Pons (tissue), 1 donor: ENCODE measurements around the gene REEP3.
A peak's percentile ranks its signal among the peaks of the same experiment; 100 is the strongest.
"Not testable (repeated sequence)": the region's sequence is repeated elsewhere in the genome, so short reads cannot be mapped to it uniquely, and the experiment has no call there.

Experiments used
- DNase-seq: peaks from one replicate; pipeline ENCODE4 v3.0.0-alpha.2; 2016; ENCODE audit warnings: low spot score

The REEP3 gene

GRCh38 chr10:63630085-63630930 is 109.1 kb downstream of the REEP3 start:
- peak; percentile 75 for DNase-seq

GRCh38 chr10:63630931-63631680 is 109.9 kb downstream of the REEP3 start:
- DNase-seq: no peak

GRCh38 chr10:63631991-63632390 is 110.8 kb downstream of the REEP3 start:
- DNase-seq: no peak

GRCh38 chr10:63633677-63634487 is 112.7 kb downstream of the REEP3 start:
- peak; percentile 60 for DNase-seq

GRCh38 chr10:63634488-63635065 is 113.4 kb downstream of the REEP3 start:
- DNase-seq: no peak

GRCh38 chr10:63636812-63637211 is 115.6 kb downstream of the REEP3 start:
- no peak for DNase-seq

GRCh38 chr10:63637901-63638327 is 116.7 kb downstream of the REEP3 start:
- no peak for DNase-seq

- no peak for DNase-seq
Observed at GRCh38 chr10:63641366-63641765, 120.2 kb downstream of the REEP3 start.

GRCh38 chr10:63641799-63642198 is 120.6 kb downstream of the REEP3 start:
- DNase-seq: no peak

GRCh38 chr10:63642808-63643207 is 121.6 kb downstream of the REEP3 start:
- DNase-seq: no peak

GRCh38 chr10:63644418-63645142 is 123.4 kb downstream of the REEP3 start:
- no peak for DNase-seq

GRCh38 chr10:63645195-63645594 is 124.0 kb downstream of the REEP3 start:
- DNase-seq: no peak

GRCh38 chr10:63646491-63646890 is 125.3 kb downstream of the REEP3 start:
- no peak for DNase-seq

- no peak for DNase-seq
Observed at GRCh38 chr10:63651864-63652263, 130.7 kb downstream of the REEP3 start.

GRCh38 chr10:63653747-63654146 is 132.5 kb downstream of the REEP3 start:
- DNase-seq: no peak

GRCh38 chr10:63657761-63658160 is 136.6 kb downstream of the REEP3 start:
- no peak for DNase-seq

GRCh38 chr10:63660941-63661340 is 139.7 kb downstream of the REEP3 start:
- DNase-seq: not testable (repeated sequence)

- DNase-seq: no peak
Observed at GRCh38 chr10:63661347-63661746, 140.1 kb downstream of the REEP3 start.

- no peak for DNase-seq
Observed at GRCh38 chr10:63664341-63664885, 143.2 kb downstream of the REEP3 start.

- DNase-seq: not testable (repeated sequence)
Observed at GRCh38 chr10:63665006-63665580, 143.9 kb downstream of the REEP3 start.
